HepG2 (cell line): Measurements from ENCODE around the gene COQ4. TPM values are rescaled to one million over a fixed set of nuclear protein-coding genes. Genes with fewer than 3 reads are reported as not detected.

Experiments
- ARHGAP35 ChIP-seq: sonication (generic); formaldehyde crosslinking; IDR thresholded peaks from 2 replicates; pipeline ENCODE4 v1.9.0; 2022; ENCODE audit warnings: mild to moderate bottlenecking, inconsistent platforms, moderate library complexity, missing genetic modification reagents, borderline replicate concordance
- FOXO1 ChIP-seq: sonication (generic); formaldehyde crosslinking; IDR thresholded peaks from 2 replicates; pipeline ENCODE4 v1.4.0; 2020; ENCODE audit warnings: missing genetic modification reagents
- GPN1 ChIP-seq: sonication (generic); formaldehyde crosslinking; IDR thresholded peaks from 2 replicates; pipeline ENCODE4 v1.5.1; 2020; ENCODE audit warnings: missing genetic modification reagents, borderline replicate concordance
- IKZF5 ChIP-seq: IDR thresholded peaks from 2 replicates; pipeline ENCODE4 v1.6.1; 2018; ENCODE audit warnings: missing genetic modification reagents, mild to moderate bottlenecking, missing compliant biosample characterization
- KDM3A ChIP-seq: IDR thresholded peaks from 2 replicates; pipeline ENCODE4 v1.6.1; 2018; ENCODE audit warnings: low read depth, missing compliant biosample characterization
- MATR3 ChIP-seq: sonication (generic); formaldehyde crosslinking; IDR thresholded peaks from 2 replicates; pipeline ENCODE4 v1.4.0; 2020; ENCODE audit warnings: missing genetic modification reagents
- NCOA5 ChIP-seq: sonication (generic); formaldehyde crosslinking; IDR thresholded peaks from 2 replicates; pipeline ENCODE4 v1.4.0; 2020; ENCODE audit warnings: missing genetic modification reagents
- PHB2 ChIP-seq: fragments of 450-650 bp; IDR thresholded peaks from 2 replicates; pipeline ENCODE4 v1.6.1; 2018; ENCODE audit not compliant: partially characterized antibody
- PHF8 ChIP-seq: sonication (generic); formaldehyde crosslinking; IDR thresholded peaks from 2 replicates; pipeline ENCODE4 v1.5.0; 2020; ENCODE audit warnings: missing genetic modification reagents
- PRDM4 ChIP-seq: sonication (generic); formaldehyde crosslinking; IDR thresholded peaks from 2 replicates; pipeline ENCODE4 v1.9.0; 2021; ENCODE audit warnings: missing genetic modification reagents, borderline replicate concordance
- RBFOX2 ChIP-seq: fragments of 200-400 bp; formaldehyde crosslinking; IDR thresholded peaks from 2 replicates; pipeline ENCODE4 v1.6.1; 2017; ENCODE audit warnings: low read depth, mild to moderate bottlenecking, low read length
- SIX1 ChIP-seq: sonication (generic); formaldehyde crosslinking; IDR thresholded peaks from 2 replicates; pipeline ENCODE4 v1.4.0; 2020; ENCODE audit warnings: missing genetic modification reagents, borderline replicate concordance
- THRA ChIP-seq: sonication (generic); formaldehyde crosslinking; IDR thresholded peaks from 2 replicates; pipeline ENCODE4 v1.4.0; 2020; ENCODE audit warnings: missing genetic modification reagents, borderline replicate concordance
- ZBTB3 ChIP-seq: sonication (generic); formaldehyde crosslinking; IDR thresholded peaks from 2 replicates; pipeline ENCODE4 v1.4.0; 2020; ENCODE audit warnings: low read depth, mild to moderate bottlenecking, moderate library complexity, missing genetic modification reagents, borderline replicate concordance
- ZNF3 ChIP-seq: IDR thresholded peaks from 2 replicates; pipeline ENCODE4 v1.7.0; 2017; ENCODE audit warnings: inconsistent platforms
- ZNF569 ChIP-seq: sonication (generic); formaldehyde crosslinking; IDR thresholded peaks from 2 replicates; pipeline ENCODE4 v1.5.0; 2020; ENCODE audit warnings: mild to moderate bottlenecking, missing genetic modification reagents, moderate library complexity, borderline replicate concordance
- ZNF605 ChIP-seq: sonication (generic); formaldehyde crosslinking; IDR thresholded peaks from 2 replicates; pipeline ENCODE4 v1.8.0; 2022; ENCODE audit warnings: mild to moderate bottlenecking, missing genetic modification reagents
- polyA plus RNA-seq, 8 experiments: library from polyadenylated mRNA; depleted of rRNA in 3 of 8; stranded (reverse) in 7 of 8; unstranded in 1 of 8; fragments of >200 nt; fragmentation: Illumina TruSeq in 4 of 8; extraction: Trizol in 4 of 8; gene quantifications; 2 replicates each; pipeline versions ENCODE4 v1.2.1 to v1.2.3, GENCODE V29; 2011 to 2016; ENCODE audit warnings: low read depth in 4 of 8, missing spikeins in 1 of 8, mixed read lengths in 1 of 8; ENCODE audit not compliant: insufficient read depth in 1 of 8
- total RNA-seq, 5 experiments: library from RNA; depleted of rRNA; stranded (reverse); fragments of >200 nt; fragmentation: Illumina TruSeq; extraction: Trizol; gene quantifications; 2 replicates each; pipeline ENCODE4 v1.2.3, GENCODE V29; 2016; ENCODE audit warnings: low read depth in 1 of 5
- TF ChIP-seq, protein P1 (sequence below): sonication (generic); formaldehyde crosslinking; IDR thresholded peaks from 2 replicates; pipeline ENCODE4 v1.8.0; 2022; ENCODE audit warnings: missing genetic modification reagents, low read depth, mild to moderate bottlenecking, borderline replicate concordance
- TF ChIP-seq, protein P2 (sequence below): sonication (generic); formaldehyde crosslinking; IDR thresholded peaks from 2 replicates; pipeline ENCODE4 v1.5.0; 2020; ENCODE audit warnings: mild to moderate bottlenecking, low read depth, missing genetic modification reagents, borderline replicate concordance
- TF ChIP-seq, protein P3 (sequence below): sonication (generic); formaldehyde crosslinking; conservative IDR thresholded peaks from 2 replicates; pipeline ENCODE4 v1.4.0; 2020; ENCODE audit warnings: mild to moderate bottlenecking, missing genetic modification reagents, moderate library complexity

COQ4 gene
- total and polyA plus RNA-seq, 2 of the 13 experiments (the other 11 are each of a cell fraction or from before 2014, with no cell fraction given) = 26.1 to 36.0 TPM

DNA sequence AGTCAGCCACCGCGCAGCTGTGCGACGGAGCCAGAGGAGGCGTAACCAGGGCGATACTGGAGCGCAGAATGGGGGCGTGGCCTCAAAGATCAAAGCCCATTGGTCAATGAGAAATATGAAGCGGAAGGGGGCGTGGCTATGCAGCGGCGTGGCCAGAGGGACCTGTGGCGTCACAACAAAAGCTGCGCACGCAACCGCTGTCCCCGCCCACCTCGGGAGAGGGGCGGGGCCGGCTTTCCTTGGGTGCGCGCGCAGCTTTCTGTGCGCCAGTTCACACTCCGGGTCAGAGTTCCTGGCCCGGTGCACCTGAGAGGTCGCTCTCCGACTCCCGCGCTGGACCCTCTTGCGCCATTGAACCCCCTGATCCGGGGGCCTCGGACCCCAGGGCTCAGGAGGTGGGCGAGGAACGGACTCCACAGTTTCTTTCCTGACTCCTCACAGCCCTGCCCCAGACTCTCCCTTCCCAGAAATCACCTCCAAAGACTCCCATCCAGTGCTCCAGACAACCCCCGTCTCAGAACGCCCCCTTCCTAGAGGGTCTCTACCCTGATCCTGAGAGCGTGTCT lies 46.5 kb upstream of the COQ4 start, which contains the start of gene SWI5 (continued):
- TF ChIP-seq ZNF3 (CRISPR knock-in tag) (no peak), ZNF605 (no peak), KDM3A (no peak; the same call in 1 of the 2 replicates), MATR3 (CRISPR knock-in tag) (no peak), IKZF5 (peak; percentile 70; the same call in 1 of the 2 replicates), NCOA5 (CRISPR knock-in tag) (no peak), RBFOX2 (peak; percentile 76), PHB2 (no peak), GPN1 (CRISPR knock-in tag) (no peak), ARHGAP35 (CRISPR knock-in tag) (no peak), FOXO1 (CRISPR knock-in tag) (no peak; the same call in 1 of the 2 replicates), THRA (peak; percentile 64; the same call in 1 of the 2 replicates), PRDM4 (CRISPR knock-in tag) (no peak), ZNF569 (CRISPR knock-in tag) (no peak), ZBTB3 (CRISPR knock-in tag) (no peak), PHF8 (CRISPR knock-in tag) (peak; percentile 85), SIX1 (CRISPR knock-in tag) (no peak)
- TF ChIP-seq, protein P1, sequence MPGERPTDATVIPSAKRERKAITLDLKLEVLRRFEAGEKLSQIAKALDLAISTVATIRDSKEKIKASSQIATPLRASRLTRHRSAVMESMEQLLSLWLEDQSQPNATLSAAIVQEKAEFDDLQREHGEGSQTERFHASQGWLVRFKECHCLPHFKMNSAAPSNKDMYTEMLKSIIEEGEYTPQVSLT (CRISPR knock-in tag) = no peak
- TF ChIP-seq, protein P2, sequence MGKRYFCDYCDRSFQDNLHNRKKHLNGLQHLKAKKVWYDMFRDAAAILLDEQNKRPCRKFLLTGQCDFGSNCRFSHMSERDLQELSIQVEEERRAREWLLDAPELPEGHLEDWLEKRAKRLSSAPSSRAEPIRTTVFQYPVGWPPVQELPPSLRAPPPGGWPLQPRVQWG (CRISPR knock-in tag) = no peak
- TF ChIP-seq, protein P3, sequence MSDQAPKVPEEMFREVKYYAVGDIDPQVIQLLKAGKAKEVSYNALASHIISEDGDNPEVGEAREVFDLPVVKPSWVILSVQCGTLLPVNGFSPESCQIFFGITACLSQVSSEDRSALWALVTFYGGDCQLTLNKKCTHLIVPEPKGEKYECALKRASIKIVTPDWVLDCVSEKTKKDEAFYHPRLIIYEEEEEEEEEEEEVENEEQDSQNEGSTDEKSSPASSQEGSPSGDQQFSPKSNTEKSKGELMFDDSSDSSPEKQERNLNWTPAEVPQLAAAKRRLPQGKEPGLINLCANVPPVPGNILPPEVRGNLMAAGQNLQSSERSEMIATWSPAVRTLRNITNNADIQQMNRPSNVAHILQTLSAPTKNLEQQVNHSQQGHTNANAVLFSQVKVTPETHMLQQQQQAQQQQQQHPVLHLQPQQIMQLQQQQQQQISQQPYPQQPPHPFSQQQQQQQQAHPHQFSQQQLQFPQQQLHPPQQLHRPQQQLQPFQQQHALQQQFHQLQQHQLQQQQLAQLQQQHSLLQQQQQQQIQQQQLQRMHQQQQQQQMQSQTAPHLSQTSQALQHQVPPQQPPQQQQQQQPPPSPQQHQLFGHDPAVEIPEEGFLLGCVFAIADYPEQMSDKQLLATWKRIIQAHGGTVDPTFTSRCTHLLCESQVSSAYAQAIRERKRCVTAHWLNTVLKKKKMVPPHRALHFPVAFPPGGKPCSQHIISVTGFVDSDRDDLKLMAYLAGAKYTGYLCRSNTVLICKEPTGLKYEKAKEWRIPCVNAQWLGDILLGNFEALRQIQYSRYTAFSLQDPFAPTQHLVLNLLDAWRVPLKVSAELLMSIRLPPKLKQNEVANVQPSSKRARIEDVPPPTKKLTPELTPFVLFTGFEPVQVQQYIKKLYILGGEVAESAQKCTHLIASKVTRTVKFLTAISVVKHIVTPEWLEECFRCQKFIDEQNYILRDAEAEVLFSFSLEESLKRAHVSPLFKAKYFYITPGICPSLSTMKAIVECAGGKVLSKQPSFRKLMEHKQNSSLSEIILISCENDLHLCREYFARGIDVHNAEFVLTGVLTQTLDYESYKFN (CRISPR knock-in tag) = peak; percentile 26; the same call in 1 of the 2 replicates
